GM12878 (cell line): ENCODE results near the gene ZNF785. TPM values are rescaled to one million over a fixed set of nuclear protein-coding genes. Genes with fewer than 3 reads are reported as not detected.

Experiments used
- ATAC-seq: fragments of 200-7000 bp; cut with Tn5 transposase; 3 replicates; pipeline ENCODE4 v1.9.1; 2020; ENCODE audit warnings: mild to moderate bottlenecking, moderate library complexity
- BruUV-seq: library from RNA; stranded (reverse); fragments of 400-500 nt; replicated peaks from 2 replicates; lab custom pipeline; 2021; lab: Mats Ljungman, UMichigan
- CTCF ChIA-PET: fragments of 300-600 bp; sonication (Branson Sonifier 250); formaldehyde crosslinking; extraction: SDS; loops from one replicate; lab custom pipeline; 2021; ENCODE audit warnings: inconsistent platforms; lab: Yijun Ruan, JAX
- POLR2A ChIA-PET: fragments of 350-600 bp; formaldehyde crosslinking; extraction: SDS; loops from one replicate; lab custom pipeline; 2021; ENCODE audit warnings: inconsistent platforms; lab: Charles Lee
- RAD21 ChIA-PET: fragments of 300-600 bp; sonication (Branson Sonifier 250); formaldehyde crosslinking; loops from one replicate; lab custom pipeline; 2023; ENCODE audit warnings: antibody characterized with exemption; ENCODE audit not compliant: unreplicated experiment; lab: Charles Lee
- SMC1A ChIA-PET: fragments of 300-600 bp; sonication (Branson Sonifier 250); formaldehyde crosslinking; loops from one replicate; lab custom pipeline; 2023; ENCODE audit not compliant: unreplicated experiment, uncharacterized antibody; lab: Charles Lee
- DNase-seq: peaks from one replicate; pipeline ENCODE4 v3.0.0-alpha.2; 2011; ENCODE audit warnings: low read depth, low spot score
- FAIRE-seq: peaks from 3 replicates; lab custom pipeline; 2011; peaks lifted over from hg19 to GRCh38; lab: Jason Lieb, UNC
- H2AFZ ChIP-seq: 2 replicates; pipeline ENCODE4 v1.6.0; 2011; ENCODE audit warnings: low read depth, low read length, control low read depth; ENCODE audit not compliant: control insufficient read depth
- H3K27ac ChIP-seq: 2 replicates; pipeline ENCODE4 v1.5.1; 2011; ENCODE audit warnings: control low read depth; ENCODE audit not compliant: control insufficient read depth, insufficient read depth
- H3K27me3 ChIP-seq, 2 experiments: replicated peaks in 1 of 2; 2 replicates each; pipeline versions ENCODE4 v1.6.0 to v1.6.1; 2011; ENCODE audit warnings: low read length in 1 of 2; ENCODE audit not compliant: control insufficient read depth in 2 of 2, insufficient read depth in 2 of 2
- H3K36me3 ChIP-seq, 2 experiments: 2 replicates each; pipeline ENCODE4 v1.5.1; 2011; ENCODE audit warnings: low read length in 1 of 2; ENCODE audit not compliant: control insufficient read depth in 2 of 2, insufficient read depth in 2 of 2
- H3K4me1 ChIP-seq: 2 replicates; pipeline ENCODE4 v1.6.1; 2011; ENCODE audit warnings: mild to moderate bottlenecking, low read length, moderate library complexity, mixed read lengths; ENCODE audit not compliant: control insufficient read depth, insufficient read depth
- H3K4me2 ChIP-seq: 2 replicates; pipeline ENCODE4 v1.6.0; 2011; ENCODE audit warnings: control low read depth; ENCODE audit not compliant: control insufficient read depth, insufficient read depth
- H3K4me3 ChIP-seq: fragments of 200-600 bp; sonication (generic); 2 replicates; pipeline ENCODE4 v1.5.1; 2016
- H3K79me2 ChIP-seq: 2 replicates; pipeline ENCODE4 v1.6.0; 2011; ENCODE audit warnings: low read length; ENCODE audit not compliant: control insufficient read depth, insufficient read depth
- H3K9ac ChIP-seq: 2 replicates; pipeline ENCODE4 v1.8.0; 2011; ENCODE audit warnings: low read length, control low read depth, mixed read lengths; ENCODE audit not compliant: control insufficient read depth, insufficient read depth
- H3K9me3 ChIP-seq: replicated peaks from 3 replicates; pipeline ENCODE4 v1.5.1; 2011; ENCODE audit warnings: mild to moderate bottlenecking, low read length; ENCODE audit not compliant: control insufficient read depth, insufficient read depth
- H4K20me1 ChIP-seq: 2 replicates; pipeline ENCODE4 v1.6.0; 2011; ENCODE audit not compliant: control insufficient read depth, insufficient read depth
- ATF7 ChIP-seq: fragments of 450-650 bp; IDR thresholded peaks from 2 replicates; pipeline ENCODE4 v1.6.1; 2016; ENCODE audit warnings: low read depth, mild to moderate bottlenecking
- CBX5 ChIP-seq: sonication (generic); IDR thresholded peaks from 2 replicates; pipeline ENCODE4 v1.6.1; 2016; ENCODE audit warnings: low read depth, moderate library complexity, mild to moderate bottlenecking, inconsistent platforms
- CEBPB ChIP-seq, 2 experiments: fragments of 150-350 bp in 1 of 2; IDR thresholded peaks; 2 replicates each; pipeline ENCODE4 v1.6.1; 2012 to 2014; ENCODE audit warnings: low read depth in 2 of 2, low read length in 2 of 2, borderline replicate concordance in 1 of 2, inconsistent platforms in 1 of 2
- CHD4 ChIP-seq: fragments of 200-600 bp; sonication (generic); IDR thresholded peaks from 2 replicates; pipeline ENCODE4 v1.6.1; 2016; ENCODE audit warnings: mild to moderate bottlenecking
- ETV6 ChIP-seq, 2 experiments: fragments of 450-650 bp in 1 of 2; IDR thresholded peaks in 1 of 2; conservative IDR thresholded peaks in 1 of 2; 2 replicates each; pipeline ENCODE4 v1.6.1; 2014; ENCODE audit warnings: antibody characterized with exemption in 1 of 2, borderline replicate concordance in 1 of 2, low read depth in 1 of 2, mild to moderate bottlenecking in 1 of 2, moderate library complexity in 1 of 2
- HDAC2 ChIP-seq: fragments of 200-600 bp; sonication (generic); IDR thresholded peaks from 2 replicates; pipeline ENCODE4 v1.6.1; 2017
- IRF3 ChIP-seq: fragments of 450-650 bp; IDR thresholded peaks from 2 replicates; pipeline ENCODE4 v1.6.1; 2014; ENCODE audit warnings: mild to moderate bottlenecking
- KLF5 ChIP-seq: fragments of 450-650 bp; IDR thresholded peaks from 2 replicates; pipeline ENCODE4 v1.6.1; 2014; ENCODE audit warnings: mild to moderate bottlenecking; ENCODE audit not compliant: partially characterized antibody
- MXI1 ChIP-seq: fragments of 150-350 bp; IDR thresholded peaks from 2 replicates; pipeline ENCODE4 v1.6.1; 2011; ENCODE audit warnings: low read depth, mild to moderate bottlenecking, inconsistent platforms, low read length, improper control_type of control experiment
- NFYA ChIP-seq: IDR thresholded peaks from 2 replicates; pipeline ENCODE4 v1.6.1; 2011; ENCODE audit warnings: low read depth, mild to moderate bottlenecking, low read length, improper control_type of control experiment, borderline replicate concordance
- NR2C1 ChIP-seq: fragments of 450-650 bp; IDR thresholded peaks from 2 replicates; pipeline ENCODE4 v1.6.1; 2017; ENCODE audit warnings: antibody characterized with exemption, mild to moderate bottlenecking, moderate library complexity
- NR2F1 ChIP-seq: fragments of 450-650 bp; conservative IDR thresholded peaks from 2 replicates; pipeline ENCODE4 v1.6.1; 2017; ENCODE audit warnings: mild to moderate bottlenecking
- PKNOX1 ChIP-seq: fragments of 450-650 bp; IDR thresholded peaks from 2 replicates; pipeline ENCODE4 v1.6.1; 2016; ENCODE audit warnings: mild to moderate bottlenecking
- REST ChIP-seq: IDR thresholded peaks from 2 replicates; pipeline ENCODE4 v1.6.1; 2012; ENCODE audit warnings: mild to moderate bottlenecking, low read depth, low read length
- SMAD5 ChIP-seq: IDR thresholded peaks from 2 replicates; pipeline ENCODE4 v1.6.1; 2016; ENCODE audit warnings: antibody characterized with exemption, low read depth
- SMC3 ChIP-seq: IDR thresholded peaks from 2 replicates; pipeline ENCODE4 v1.6.1; 2011; ENCODE audit warnings: low read length, improper control_type of control experiment, borderline replicate concordance
- SP1 ChIP-seq: IDR thresholded peaks from one replicate; pipeline ENCODE4 v1.6.1; 2011; ENCODE audit warnings: low read depth, low read length
- SREBF1 ChIP-seq: IDR thresholded peaks from 2 replicates; pipeline ENCODE4 v1.6.1; 2012; ENCODE audit warnings: mild to moderate bottlenecking, low read length
- WGBS: methylation state at CpG from one replicate; pipeline ENCODE4 v1.1.6; 2016; ENCODE audit warnings: low lambda C conversion rate; ENCODE audit not compliant: insufficient replicate concordance, insufficient coverage; ENCODE audit errors: missing lambda C conversion rate; 5-methylcytosine and 5-hydroxymethylcytosine counted together
- in situ Hi-C: fragments of 300-500 bp; cut with MboI; formaldehyde crosslinking; loops from 9 replicates; pipeline ENCODE4 v1.14.3; 2018; ENCODE audit warnings: mixed read lengths
- intact Hi-C: fragments of 100-400 bp; cut with micrococcal nuclease; formaldehyde crosslinking; loops from one replicate; pipeline ENCODE4 v1.14.2; 2022; ENCODE audit not compliant: unreplicated experiment
- polyA plus RNA-seq, 11 experiments: library from polyadenylated mRNA; depleted of rRNA in 4 of 11; unstranded in 6 of 11; stranded (reverse) in 5 of 11; fragments of >200 nt; fragmentation: Nextera tagmentation in 4 of 11; fragmentation: Illumina TruSeq in 1 of 11; extraction: Ambion mirVana in 4 of 11; extraction: Trizol in 1 of 11; gene quantifications; 1 replicate in 1 of 11; 2 replicates in 10 of 11; pipeline versions ENCODE4 v1.2.1 to v1.2.3, GENCODE V29; 2011 to 2016; ENCODE audit warnings: inconsistent platforms in 2 of 11, missing spikeins in 2 of 11, low read depth in 1 of 11
- total RNA-seq, 4 experiments: library from RNA; depleted of rRNA in 3 of 4; stranded (reverse); fragments of >200 nt in 3 of 4; fragmentation: Illumina TruSeq in 1 of 4; extraction: Trizol in 1 of 4; gene quantifications; 2 replicates each; pipeline versions ENCODE4 v1.2.1 to v1.2.3, GENCODE V29; 2013 to 2021

The ZNF785 gene
- total and polyA plus RNA-seq, 10 of the 15 experiments (the other 5 are each of a cell fraction or from before 2014, with no cell fraction given), result 0.87 to 11.5 (median 7.5) TPM

DNA sequence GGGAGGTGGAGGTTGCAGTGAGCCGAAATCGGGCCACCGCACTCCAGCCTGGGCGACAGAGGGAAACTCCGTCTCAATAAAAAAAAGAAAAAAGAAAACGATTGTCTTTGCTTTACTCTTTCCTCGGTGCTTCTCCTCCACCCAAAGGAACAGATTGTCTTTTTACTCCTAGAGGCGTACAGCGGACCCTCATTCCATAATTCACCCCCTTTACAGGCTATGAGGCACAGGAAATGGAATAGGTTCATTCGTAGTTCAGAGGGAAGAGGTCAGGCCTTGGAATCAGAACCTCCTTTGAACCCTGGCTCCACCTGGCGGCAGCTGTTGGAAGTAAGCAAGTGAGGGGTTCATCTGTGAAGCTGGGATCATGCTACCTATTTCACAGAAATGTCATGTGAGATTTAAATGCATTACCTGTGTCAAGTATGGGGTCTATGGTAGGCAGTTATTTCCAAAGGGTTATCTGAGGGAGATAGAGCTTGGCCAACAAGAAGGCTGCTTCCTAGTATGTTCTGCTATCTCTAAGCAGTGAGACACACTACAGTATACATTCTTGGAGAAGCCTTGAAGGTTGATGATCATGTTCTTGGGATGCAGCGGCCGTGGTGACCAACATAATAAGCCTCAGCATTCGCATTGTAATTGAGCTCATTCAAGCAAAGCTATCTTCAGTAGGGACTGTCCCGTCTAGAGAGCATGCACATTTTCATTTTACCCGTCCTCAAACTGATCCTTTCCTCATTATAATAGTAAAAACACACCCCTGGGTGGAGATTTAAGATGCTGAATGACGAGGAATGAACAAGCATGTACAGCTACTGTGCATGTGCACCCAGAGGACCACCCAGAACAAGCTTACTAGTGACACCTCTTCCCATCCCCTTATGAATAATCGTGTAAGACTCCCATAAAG, 43.4 kb upstream of the ZNF785 start:
- in situ Hi-C loops (no loop called here), intact Hi-C loops (loop anchor here (1.0 kb wide), 1 partner anchor 199 kb away; the partner anchor contains the start of gene DCTPP1)
- Histone ChIP-seq H3K9me3 (no peaks in the 10 kb centered on the region; the same call in 2 of the 3 replicates), H3K9ac (no peak overlapping the region), H3K79me2 (no peaks in the 10 kb centered on the region), H3K4me1 (peaks cover 5% of the 10 kb centered on the region), H4K20me1 (no peaks in the 10 kb centered on the region), H2AFZ (peak overlapping the region; percentile 97), H3K36me3 (no peaks in the 10 kb centered on the region), H3K27me3 (no peaks in the 10 kb centered on the region), H3K4me3 (no peak overlapping the region), H3K4me2 (peak overlapping the region; percentile 74), H3K27ac (no peak overlapping the region)
- WGBS, result 18% methylated on average over 18 of the region's 18 CpGs
- CTCF ChIA-PET, result interaction anchor here (0.6 to 7.9 kb wide), 33 partner anchors 9 to 536 kb away, joined by 3 to 57 read pairs (median 5); partner anchors contain the start of genes DCTPP1, FBRS, PRR14 and ZNF689
- peak; percentile 95 for FAIRE-seq
- peak; percentile 97 for ATAC-seq
- DNase-seq, result no peak
- POLR2A ChIA-PET, result interaction anchor here (0.6 to 1.3 kb wide), 6 partner anchors 14 to 199 kb away, joined by 3 to 5 read pairs (median 4); partner anchors contain the start of genes DCTPP1 and ZNF689
- SMC1A ChIA-PET, result interaction anchor here (0.6 to 3.3 kb wide), 14 partner anchors 9 to 537 kb away, joined by 3 to 18 read pairs (median 6); partner anchors contain the start of genes DCTPP1, PRR14 and ZNF689
- BruUV-seq, result no TSS peak
- RAD21 ChIA-PET, result interaction anchor here (0.6 to 2.3 kb wide), 16 partner anchors 9 to 564 kb away, joined by 3 to 13 read pairs (median 5); partner anchors contain the start of genes ALDOA, DCTPP1, ZNF689 and ZNF747
- TF ChIP-seq CHD4 (no peak), ETV6 (conservative IDR thresholded peaks at IDR 0.05 in 1 of 2, IDR thresholded peaks at IDR 0.05 in 1 of 2; ENCODE audit: borderline replicate concordance in 1 of 2, low read depth in 1 of 2) (no peak), SREBF1 (no peak), IRF3 (no peak), NR2F1 (peak; percentile 79), HDAC2 (no peak), CEBPB (IDR thresholded peaks at IDR 0.05; ENCODE audit: borderline replicate concordance in 1 of 2, low read depth in 2 of 2, low read length in 2 of 2) (no peak), MXI1 (no peak), REST (no peak), SP1 (no peak), NFYA (no peak), CBX5 (no peak), SMC3 (peak; percentile 88), KLF5 (no peak), NR2C1 (peak; percentile 94), SMAD5 (no peak), PKNOX1 (no peak), ATF7 (no peak)
